CD4-positive, alpha-beta T cell treated with Interferon alpha-2 for 1 hour (primary cell): ENCODE data around the gene ST3GAL4.

Source experiments
- DNase-seq, 2 donors: peaks; one replicate each; pipeline ENCODE4 v3.0.0-alpha.2; 2020 to 2022

Gene ST3GAL4

GRCh38 chr11:126456089-126456488 is 100.6 kb downstream of the ST3GAL4 start:
- DNase-seq: no peak

- no peak for DNase-seq
These were observed 101.5 kb downstream of the ST3GAL4 start for GRCh38 chr11:126456783-126457542.

GRCh38 chr11:126457817-126458216 is 102.3 kb downstream of the ST3GAL4 start:
- no peak for DNase-seq

- no peak for DNase-seq
These were observed 104.3 kb downstream of the ST3GAL4 start for GRCh38 chr11:126459691-126460281.

GRCh38 chr11:126460417-126461095 is 105.1 kb downstream of the ST3GAL4 start:
- no peak for DNase-seq

- no peak for DNase-seq
These were observed 105.6 kb downstream of the ST3GAL4 start for GRCh38 chr11:126461096-126461440.

GRCh38 chr11:126461996-126462395 is 106.5 kb downstream of the ST3GAL4 start:
- DNase-seq: no peak

- DNase-seq: no peak
These were observed 106.9 kb downstream of the ST3GAL4 start for GRCh38 chr11:126462422-126462821.
